H1 (cell line): Measurements from ENCODE around the gene MAPK8IP3.

ENCODE experiments used
- CEBPB ChIP-seq: IDR thresholded peaks from 2 replicates; pipeline ENCODE4 v1.6.1; 2012; ENCODE audit warnings: low read depth, low read length
- EZH2 ChIP-seq: fragments of 200-600 bp; sonication (generic); IDR thresholded peaks from 2 replicates; pipeline ENCODE4 v1.7.1; 2012; ENCODE audit warnings: low read depth, mild to moderate bottlenecking, moderate library complexity, low read length, inconsistent platforms; ENCODE audit not compliant: severe bottlenecking
- POLR2A ChIP-seq, 2 experiments: IDR thresholded peaks; 1 replicate in 1 of 2; 2 replicates in 1 of 2; pipeline ENCODE4 v1.6.1; 2011; ENCODE audit warnings: low read depth in 2 of 2, low read length in 2 of 2, mild to moderate bottlenecking in 2 of 2; ENCODE audit errors: control extremely low read depth in 1 of 2
- TF ChIP-seq, protein P1 (sequence below), 3 experiments: IDR thresholded peaks; 1 replicate in 2 of 3; 2 replicates in 1 of 3; pipeline versions ENCODE4 v1.5.1 to v1.6.1; 2011; ENCODE audit warnings: low read length in 3 of 3, mild to moderate bottlenecking in 3 of 3, inconsistent platforms in 2 of 3, low read depth in 1 of 3, moderate library complexity in 1 of 3; ENCODE audit not compliant: insufficient read depth in 1 of 3; ENCODE audit errors: control extremely low read depth in 1 of 3

DNA sequence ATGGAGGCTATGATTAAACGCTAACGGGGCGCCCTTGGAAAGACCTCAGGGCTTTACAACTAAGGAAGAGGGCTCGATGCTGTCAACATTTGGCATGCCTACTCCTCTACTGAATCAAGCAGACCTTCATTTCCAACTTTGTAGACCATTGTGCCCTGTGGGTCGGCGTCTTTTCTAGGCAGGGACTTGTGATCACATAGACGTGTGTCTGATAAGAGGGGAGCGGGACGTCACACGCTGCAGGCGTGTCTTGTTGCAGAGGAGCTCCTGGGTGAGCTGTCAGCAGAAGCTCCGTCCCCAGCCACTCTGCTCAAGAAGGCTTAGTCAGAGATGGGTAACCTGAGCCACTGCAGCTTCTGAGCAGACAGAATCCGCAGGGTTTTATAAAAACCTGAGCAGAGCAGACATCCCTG, 2.8 kb downstream of the MAPK8IP3 start:
- TF ChIP-seq EZH2 (no peak), POLR2A (IDR thresholded peaks at IDR 0.05; ENCODE audit: control extremely low read depth in 1 of 2, low read depth in 2 of 2, low read length in 2 of 2) (no peak), CEBPB (no peak)
- TF ChIP-seq, protein P1, sequence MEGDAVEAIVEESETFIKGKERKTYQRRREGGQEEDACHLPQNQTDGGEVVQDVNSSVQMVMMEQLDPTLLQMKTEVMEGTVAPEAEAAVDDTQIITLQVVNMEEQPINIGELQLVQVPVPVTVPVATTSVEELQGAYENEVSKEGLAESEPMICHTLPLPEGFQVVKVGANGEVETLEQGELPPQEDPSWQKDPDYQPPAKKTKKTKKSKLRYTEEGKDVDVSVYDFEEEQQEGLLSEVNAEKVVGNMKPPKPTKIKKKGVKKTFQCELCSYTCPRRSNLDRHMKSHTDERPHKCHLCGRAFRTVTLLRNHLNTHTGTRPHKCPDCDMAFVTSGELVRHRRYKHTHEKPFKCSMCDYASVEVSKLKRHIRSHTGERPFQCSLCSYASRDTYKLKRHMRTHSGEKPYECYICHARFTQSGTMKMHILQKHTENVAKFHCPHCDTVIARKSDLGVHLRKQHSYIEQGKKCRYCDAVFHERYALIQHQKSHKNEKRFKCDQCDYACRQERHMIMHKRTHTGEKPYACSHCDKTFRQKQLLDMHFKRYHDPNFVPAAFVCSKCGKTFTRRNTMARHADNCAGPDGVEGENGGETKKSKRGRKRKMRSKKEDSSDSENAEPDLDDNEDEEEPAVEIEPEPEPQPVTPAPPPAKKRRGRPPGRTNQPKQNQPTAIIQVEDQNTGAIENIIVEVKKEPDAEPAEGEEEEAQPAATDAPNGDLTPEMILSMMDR (IDR thresholded peaks at IDR 0.05; ENCODE audit: control extremely low read depth in 1 of 3, insufficient read depth in 1 of 3, low read depth in 1 of 3, low read length in 3 of 3): no peak
